ENCODE measurements around the gene NFATC2. TPM values are rescaled to one million over a fixed set of nuclear protein-coding genes. Genes with fewer than 3 reads are reported as not detected.
"Not testable (repeated sequence)": the region's sequence is repeated elsewhere in the genome, so short reads cannot be mapped to it uniquely, and the experiment has no call there.

NFATC2 gene
- total RNA-seq, 1 experiment from 2014 or later, result 0.34 TPM

GRCh38 chr20:51490635-51491034 is 51.9 kb downstream of the NFATC2 start:
- in situ Hi-C loops (cut with HindIII; ENCODE audit: low pct_unique_long_range_greater_than_20kb, low sequenced_read_pairs), result no loop called here
- DNase-seq (ENCODE audit: low read depth), result no peak

DNA sequence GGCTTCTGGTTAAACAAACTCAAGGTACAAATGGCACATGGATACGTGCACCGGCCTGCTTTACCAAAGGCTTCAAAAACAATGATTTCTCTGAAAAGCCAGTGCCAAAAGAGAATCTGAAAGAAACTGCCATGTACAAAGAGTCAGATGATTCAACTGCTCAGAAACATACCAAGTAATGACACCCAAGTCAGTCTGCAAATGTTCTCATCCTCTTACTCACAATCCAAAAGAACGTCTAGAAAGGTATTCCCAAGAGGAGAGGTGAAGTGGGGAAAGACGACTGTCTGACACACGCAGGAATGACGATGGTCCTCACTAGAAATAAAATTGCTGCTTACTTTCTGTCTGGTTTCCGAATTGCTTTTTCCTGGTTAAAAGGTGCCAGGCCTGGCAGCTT is 52.9 kb downstream of the NFATC2 start:
- DNase-seq (ENCODE audit: low read depth), result no peak
- in situ Hi-C loops (cut with HindIII; ENCODE audit: low pct_unique_long_range_greater_than_20kb, low sequenced_read_pairs), result no loop called here

DNA sequence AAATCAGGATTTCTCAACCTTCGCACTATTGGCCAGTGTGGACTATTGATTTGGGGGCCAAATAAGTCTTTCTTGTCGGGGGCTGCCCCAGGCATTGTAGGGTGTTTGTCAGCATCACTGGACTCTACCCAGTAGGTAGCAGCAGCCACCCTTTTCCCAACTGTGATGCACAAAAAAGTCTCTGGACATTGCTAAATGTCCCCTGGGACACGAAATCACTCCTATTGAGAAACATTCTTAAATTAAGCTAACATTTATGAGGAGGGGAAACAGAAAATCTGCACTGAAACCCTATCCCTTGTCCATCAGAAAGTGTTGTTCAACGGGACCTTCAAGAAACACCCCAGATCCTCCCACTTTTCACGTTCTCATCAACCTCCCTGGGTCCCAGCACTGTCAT is 54.2 kb downstream of the NFATC2 start:
- DNase-seq (ENCODE audit: low read depth), result no peak
- in situ Hi-C loops (cut with HindIII; ENCODE audit: low pct_unique_long_range_greater_than_20kb, low sequenced_read_pairs), result no loop called here

DNA sequence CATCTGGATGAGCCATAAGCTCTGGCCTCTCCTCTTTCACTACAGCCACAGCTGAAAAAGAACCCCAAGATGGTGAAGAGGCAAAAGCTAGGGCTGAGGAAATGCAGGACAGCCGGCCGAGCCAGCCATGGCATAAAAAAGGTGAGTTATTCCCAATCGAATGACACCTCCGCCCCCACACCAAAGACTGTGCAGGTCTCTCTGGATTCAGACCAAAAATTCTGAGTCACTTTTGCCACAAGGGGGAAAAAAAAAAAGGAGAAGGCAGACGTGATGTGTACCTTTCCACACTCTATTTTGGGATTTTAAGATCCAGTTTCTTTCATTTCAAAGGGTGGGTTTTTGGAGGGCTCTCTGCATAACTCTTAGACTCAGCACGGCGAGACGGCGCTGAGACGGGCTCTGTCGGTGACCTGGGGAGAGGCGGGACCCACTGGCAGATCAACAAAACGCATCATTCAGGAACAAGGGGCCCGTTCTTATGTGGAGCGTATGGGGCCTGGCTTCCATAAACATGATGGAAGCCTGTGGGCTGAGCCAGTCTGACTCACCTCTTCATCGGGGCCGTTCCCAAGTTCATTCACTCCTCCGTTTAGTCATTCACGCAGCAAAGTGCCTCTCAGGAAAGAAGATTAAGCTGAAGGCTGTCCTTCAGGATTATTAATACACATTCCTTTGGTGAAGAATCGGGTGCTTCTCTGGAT is 54.8 kb downstream of the NFATC2 start:
- DNase-seq (ENCODE audit: low read depth), result peak; percentile 90
- in situ Hi-C loops (cut with HindIII; ENCODE audit: low pct_unique_long_range_greater_than_20kb, low sequenced_read_pairs), result no loop called here

DNA sequence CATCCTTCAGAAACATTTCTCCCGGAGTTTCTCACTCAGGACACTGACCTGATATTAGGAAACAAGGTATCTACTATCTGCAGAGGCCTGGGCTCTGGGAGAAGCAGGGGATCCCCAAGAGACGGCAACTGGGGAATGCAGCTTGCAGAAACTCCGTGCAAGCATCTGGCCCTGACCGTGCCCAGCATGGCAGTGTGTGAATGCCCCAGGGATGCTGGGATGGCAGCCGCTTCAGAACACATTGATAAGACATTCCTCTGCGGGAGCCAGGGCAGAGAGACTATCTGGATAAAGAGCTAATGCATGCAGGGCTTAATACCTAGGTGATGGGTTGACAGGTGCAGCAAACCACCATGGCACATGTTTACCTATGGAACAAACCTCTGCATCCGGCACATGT is 55.4 kb downstream of the NFATC2 start:
- in situ Hi-C loops (cut with HindIII; ENCODE audit: low pct_unique_long_range_greater_than_20kb, low sequenced_read_pairs), result no loop called here

GRCh38 chr20:51486197-51487005 is 56.1 kb downstream of the NFATC2 start:
- in situ Hi-C loops (cut with HindIII; ENCODE audit: low pct_unique_long_range_greater_than_20kb, low sequenced_read_pairs), result no loop called here
- no peak for DNase-seq (ENCODE audit: low read depth)

More for the DNA sequence above, 55.4 kb downstream of the NFATC2 start:
- DNase-seq (ENCODE audit: low read depth), result no peak

- in situ Hi-C loops (cut with HindIII; ENCODE audit: low pct_unique_long_range_greater_than_20kb, low sequenced_read_pairs), result no loop called here
These were observed 57.7 kb downstream of the NFATC2 start for GRCh38 chr20:51484831-51485230.

DNA sequence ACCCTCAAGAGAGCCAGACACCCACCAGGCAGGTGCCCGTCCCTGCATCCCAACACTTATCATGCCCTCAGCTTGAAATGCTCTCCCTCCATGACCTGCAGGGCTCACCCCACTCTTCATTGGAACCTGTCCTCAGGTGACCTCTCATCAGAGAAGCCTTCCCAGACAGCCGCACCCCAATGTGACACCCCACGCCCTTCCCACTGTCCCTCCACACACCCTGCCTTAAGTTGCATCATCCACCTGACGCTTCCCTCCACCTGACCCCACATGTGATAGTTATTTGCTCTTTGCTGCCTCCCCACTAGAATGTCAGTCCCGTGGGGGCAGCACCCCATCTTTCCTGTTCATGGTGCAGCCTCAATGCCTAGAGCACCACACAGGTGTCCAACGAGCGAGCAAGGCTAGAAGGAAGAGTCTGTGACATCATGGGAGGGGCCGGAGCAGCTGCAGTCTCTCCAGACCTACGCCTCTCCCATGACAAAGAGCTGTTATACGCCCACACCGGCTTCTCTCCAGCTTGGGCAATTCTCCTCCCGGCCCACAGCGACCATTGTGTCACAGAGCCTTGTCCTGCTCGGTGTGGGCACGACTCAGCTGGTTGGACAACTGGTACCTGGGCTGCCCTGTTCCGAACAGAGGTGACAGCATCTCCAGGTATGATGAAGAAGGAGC is 58.2 kb downstream of the NFATC2 start:
- no peak for DNase-seq (ENCODE audit: low read depth)
- in situ Hi-C loops (cut with HindIII; ENCODE audit: low pct_unique_long_range_greater_than_20kb, low sequenced_read_pairs), result no loop called here

More at GRCh38 chr20:51484831-51485230, 57.7 kb downstream of the NFATC2 start:
- DNase-seq (ENCODE audit: low read depth), result no peak

DNA sequence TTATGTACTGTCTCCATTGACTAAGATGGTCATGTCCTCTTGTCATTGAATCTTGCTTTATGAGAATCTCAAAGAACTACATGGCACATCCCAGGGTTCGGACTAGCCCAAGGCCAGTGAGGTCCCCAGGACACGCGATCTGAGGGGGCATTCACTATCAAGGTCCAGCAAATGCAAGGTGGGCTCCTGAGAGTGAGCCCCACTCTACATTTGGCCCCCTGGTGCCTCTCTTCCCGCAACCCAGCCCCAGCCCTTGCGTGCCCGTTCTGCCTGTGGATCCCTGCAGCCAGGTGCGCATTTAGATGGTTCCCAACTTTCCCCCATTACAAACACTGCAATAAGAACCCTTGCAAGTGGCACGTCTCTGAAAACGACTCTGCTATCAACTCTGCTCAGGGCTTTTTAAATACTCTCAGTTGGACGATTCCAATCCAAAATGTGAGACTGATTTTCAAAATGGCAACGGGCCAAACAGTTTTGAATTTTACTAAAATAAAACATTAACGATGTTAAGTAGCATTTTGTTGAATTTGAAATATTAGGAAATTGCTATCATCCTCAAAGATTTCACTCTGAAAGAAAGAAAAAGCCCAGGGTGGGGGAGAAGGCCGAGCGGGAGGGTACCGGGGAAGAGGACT is 59.6 kb downstream of the NFATC2 start:
- in situ Hi-C loops (cut with HindIII; ENCODE audit: low pct_unique_long_range_greater_than_20kb, low sequenced_read_pairs), result no loop called here

DNA sequence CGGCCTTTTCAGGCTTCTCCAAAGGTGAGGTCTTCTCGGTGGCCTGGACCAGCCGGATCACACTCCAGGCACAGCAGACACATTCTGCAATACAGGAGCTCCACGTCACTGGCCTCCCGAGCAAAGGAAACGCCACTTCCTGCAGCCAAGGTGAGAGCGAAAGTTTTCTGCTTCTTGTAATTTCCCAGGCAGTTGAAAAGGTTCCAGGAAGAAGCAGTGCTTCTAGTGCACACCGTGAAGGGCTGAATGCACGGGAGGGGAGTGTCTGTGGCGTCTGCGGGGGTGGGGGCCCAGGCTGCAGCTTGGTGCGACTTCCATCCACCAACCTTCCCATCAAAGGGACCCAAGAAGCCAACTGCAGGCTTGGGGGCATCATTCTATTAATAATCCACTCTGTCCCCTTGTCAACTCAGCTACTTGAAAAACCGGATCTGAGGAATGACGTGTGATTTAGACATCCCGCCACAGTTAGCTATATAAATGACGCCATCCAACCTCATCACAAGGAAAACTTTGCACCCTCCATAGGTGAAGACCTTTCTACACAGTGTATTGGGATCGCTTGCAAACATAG is 61.1 kb downstream of the NFATC2 start:
- no peak for DNase-seq (ENCODE audit: low read depth)
- in situ Hi-C loops (cut with HindIII; ENCODE audit: low pct_unique_long_range_greater_than_20kb, low sequenced_read_pairs), result no loop called here

More for the DNA sequence above, 59.6 kb downstream of the NFATC2 start:
- DNase-seq (ENCODE audit: low read depth), result no peak

GRCh38 chr20:51480507-51481270 is 61.8 kb downstream of the NFATC2 start:
- in situ Hi-C loops (cut with HindIII; ENCODE audit: low pct_unique_long_range_greater_than_20kb, low sequenced_read_pairs), result no loop called here
- DNase-seq (ENCODE audit: low read depth), result no peak

- DNase-seq (ENCODE audit: low read depth); in situ Hi-C loops (cut with HindIII; ENCODE audit: low pct_unique_long_range_greater_than_20kb, low sequenced_read_pairs): not testable (repeated sequence)
These were observed 66.4 kb downstream of the NFATC2 start for GRCh38 chr20:51476106-51476505.

- DNase-seq (ENCODE audit: low read depth), result no peak
- in situ Hi-C loops (cut with HindIII; ENCODE audit: low pct_unique_long_range_greater_than_20kb, low sequenced_read_pairs), result no loop called here
These were observed 68.7 kb downstream of the NFATC2 start for GRCh38 chr20:51473771-51474170.

DNA sequence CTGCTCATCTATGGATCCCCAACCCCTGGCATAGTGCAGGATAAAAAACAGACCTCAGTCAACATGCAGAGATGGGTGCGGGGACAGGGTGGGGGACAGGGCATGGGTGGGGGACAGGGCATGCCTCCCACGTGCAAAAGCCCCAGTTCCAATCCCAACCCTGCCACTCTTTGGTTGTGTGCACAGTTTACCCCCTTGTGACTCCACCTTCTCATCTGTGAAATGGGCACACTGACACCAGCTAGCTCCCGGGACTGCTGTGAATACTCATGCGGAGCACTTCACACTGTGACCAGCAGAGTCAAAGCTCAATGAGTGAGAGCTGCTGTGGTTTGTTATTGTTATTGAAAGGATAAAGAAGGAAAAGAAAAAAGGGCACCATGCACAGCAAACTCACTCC is 69.3 kb downstream of the NFATC2 start:
- DNase-seq (ENCODE audit: low read depth), result no peak
- in situ Hi-C loops (cut with HindIII; ENCODE audit: low pct_unique_long_range_greater_than_20kb, low sequenced_read_pairs), result no loop called here

DNA sequence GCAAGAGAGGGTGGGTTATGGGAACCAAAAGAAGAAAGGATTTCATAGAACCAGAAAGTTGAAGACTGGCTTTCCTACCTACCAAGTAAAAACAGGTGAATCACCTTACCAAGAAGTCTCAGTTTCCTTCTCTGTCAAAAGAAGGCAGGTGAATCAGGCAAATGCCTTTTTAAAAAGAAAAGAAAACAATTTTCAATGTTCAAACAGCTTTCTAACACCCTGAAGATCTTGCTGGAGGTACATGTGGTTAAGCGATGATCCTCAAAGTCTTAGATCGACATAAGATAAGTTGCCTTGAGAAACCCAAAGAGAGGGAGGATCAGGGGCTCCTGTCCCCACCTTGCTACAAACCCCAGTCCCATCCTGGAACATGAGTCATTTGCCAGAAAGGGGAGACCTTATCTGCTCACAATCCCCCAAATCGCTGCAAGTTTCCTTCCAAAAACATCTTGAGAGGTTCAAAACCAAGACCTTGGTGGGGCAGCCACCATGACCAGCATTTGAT is 71.6 kb downstream of the NFATC2 start:
- DNase-seq (ENCODE audit: low read depth), result no peak
- in situ Hi-C loops (cut with HindIII; ENCODE audit: low pct_unique_long_range_greater_than_20kb, low sequenced_read_pairs), result no loop called here

DNA sequence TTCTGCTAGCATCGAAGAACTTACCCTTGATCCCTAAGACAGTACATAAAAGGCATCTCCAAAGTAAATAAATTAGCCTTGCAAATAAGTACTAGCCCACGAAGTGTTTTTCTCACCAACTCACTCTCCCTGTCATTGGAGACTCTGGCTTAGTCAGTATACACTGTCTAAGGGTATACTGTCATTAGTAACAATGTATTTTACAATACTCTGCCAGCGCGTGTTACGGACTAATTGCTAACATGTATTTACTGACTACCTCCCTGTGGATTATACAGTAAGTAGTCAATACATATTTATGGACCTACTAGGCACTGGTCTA is 72.1 kb downstream of the NFATC2 start:
- in situ Hi-C loops (cut with HindIII; ENCODE audit: low pct_unique_long_range_greater_than_20kb, low sequenced_read_pairs), result no loop called here

GRCh38 chr20:51469578-51470498 is 72.7 kb downstream of the NFATC2 start:
- DNase-seq (ENCODE audit: low read depth), result no peak
- in situ Hi-C loops (cut with HindIII; ENCODE audit: low pct_unique_long_range_greater_than_20kb, low sequenced_read_pairs), result no loop called here

More for the DNA sequence above, 72.1 kb downstream of the NFATC2 start:
- no peak for DNase-seq (ENCODE audit: low read depth)
